ENCODE results near the gene CUL5. TPM values are rescaled to one million over a fixed set of nuclear protein-coding genes. Genes with fewer than 3 reads are reported as not detected.

Gene CUL5
- total and polyA plus RNA-seq, 2 of the 8 experiments (the other 6 are each of a cell fraction or from before 2014, with no cell fraction given): 4.9 to 31.8 TPM

DNA sequence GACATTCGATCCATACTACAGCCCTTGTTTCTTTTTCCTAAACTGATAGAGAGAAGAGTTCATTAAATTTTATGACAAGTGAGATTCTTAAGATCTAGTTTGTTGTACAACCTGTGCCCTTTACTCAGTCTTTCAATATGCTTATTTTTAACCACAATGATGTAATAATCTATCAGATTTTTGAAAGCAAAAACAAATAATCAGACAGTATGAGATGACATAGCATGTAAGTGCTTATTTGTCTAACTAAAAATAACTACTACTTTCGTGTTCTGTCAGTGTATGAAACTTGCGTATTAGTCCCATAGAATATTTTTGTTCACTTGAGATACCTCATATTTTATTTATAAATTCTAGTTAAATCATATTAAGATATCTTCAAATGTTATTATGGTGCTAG, 47.2 kb upstream of the CUL5 start:
- H2BK5ac ChIP-seq (ENCODE audit: low read depth, low read length): no peak overlapping the region
- H3K27me3 ChIP-seq (replicated peaks in 1 of 4; ENCODE audit: control insufficient read depth in 3 of 4, extremely low read depth in 1 of 4, insufficient read depth in 3 of 4, low read length in 3 of 4): peaks cover 0 to 1% (median 0%) of the 10 kb centered on the region in 4 experiments; a peak in 1 of 7 replicates
- no peak overlapping the region for H3K4ac ChIP-seq (replicated peaks; ENCODE audit: insufficient read length, low read depth, low read length)
- no peak overlapping the region for H3K23ac ChIP-seq (ENCODE audit: insufficient read length)
- H4K91ac ChIP-seq (replicated peaks; ENCODE audit: insufficient read length, low read length): no peak overlapping the region
- H3K14ac ChIP-seq (ENCODE audit: insufficient read length): no peak overlapping the region
- no peaks in the 10 kb centered on the region for H3K79me1 ChIP-seq (ENCODE audit: low read depth, low read length)
- WGBS, 2 experiments (ENCODE audit: extremely low coverage in 1 of 2, insufficient coverage in 1 of 2, insufficient read length in 1 of 2, insufficient replicate concordance in 2 of 2, low coverage in 1 of 2, low lambda C conversion rate in 2 of 2, missing lambda C conversion rate in 1 of 2): 93% methylated on average over 3 of the region's 3 CpGs; no CpG with 5 or more reads in 1 of the 2 experiments
- H4K20me1 ChIP-seq (replicated peaks in 1 of 2; ENCODE audit: control insufficient read depth in 1 of 2, insufficient read depth in 2 of 2, low read length in 2 of 2): no peaks in the 10 kb centered on the region
- H2BK120ac ChIP-seq (replicated peaks; ENCODE audit: low read depth, low read length): no peak overlapping the region
- H2AK5ac ChIP-seq (ENCODE audit: low read depth, low read length): no peak overlapping the region
- H3K36me3 ChIP-seq (ENCODE audit: control insufficient read depth in 2 of 4, insufficient read depth in 4 of 4, low read length in 3 of 4): peaks cover 0 to 11% (median 2%) of the 10 kb centered on the region in 4 experiments; a peak in 3 of 8 replicates
- no peak overlapping the region for H3K4me2 ChIP-seq (ENCODE audit: insufficient read depth in 1 of 2, low read depth in 2 of 2, low read length in 2 of 2)
- no peak overlapping the region for H3K9ac ChIP-seq (replicated peaks in 1 of 4; ENCODE audit: extremely low read depth in 1 of 4, low read depth in 3 of 4, low read length in 3 of 4)
- DNase-seq (ENCODE audit: low read depth in 1 of 2, low spot score in 2 of 2) (no peak), FAIRE-seq (no peak)
- H2BK20ac ChIP-seq (ENCODE audit: low read length): no peak overlapping the region
- no peaks in the 10 kb centered on the region for H3K4me1 ChIP-seq (replicated peaks in 1 of 4; ENCODE audit: control insufficient read depth in 3 of 4, insufficient read depth in 4 of 4, low read length in 3 of 4)
- POLR2A ChIA-PET (ENCODE audit: partially characterized antibody): no interaction called here
- H3K79me2 ChIP-seq (ENCODE audit: control insufficient read depth in 1 of 2, insufficient read depth in 2 of 2, low read length in 2 of 2): no peaks in the 10 kb centered on the region
- no peak overlapping the region for H3K27ac ChIP-seq (ENCODE audit: low read depth, low read length)
- CTCF ChIA-PET (ENCODE audit: partially characterized antibody): no interaction called here
- no peak overlapping the region for H2BK15ac ChIP-seq (ENCODE audit: low read length)
- H2BK12ac ChIP-seq (ENCODE audit: low read depth, low read length): no peak overlapping the region
- H4K5ac ChIP-seq (ENCODE audit: insufficient read length, low read depth, low read length): no peak overlapping the region
- H3K9me3 ChIP-seq (ENCODE audit: insufficient read depth in 2 of 2, low read depth in 1 of 2, low read length in 1 of 2): no peaks in the 10 kb centered on the region
- H2AFZ ChIP-seq (ENCODE audit: low read length): no peak overlapping the region
- H3K23me2 ChIP-seq (ENCODE audit: low read depth, low read length): no peaks in the 10 kb centered on the region
- H3K56ac ChIP-seq (replicated peaks; ENCODE audit: insufficient read length, low read depth, low read length): no peak overlapping the region
- H3K18ac ChIP-seq (ENCODE audit: extremely low read depth, low read length): no peak overlapping the region
- H4K8ac ChIP-seq (ENCODE audit: extremely low read depth, insufficient read depth, low read length): no peak overlapping the region
- no peak overlapping the region for H3K4me3 ChIP-seq (ENCODE audit: extremely low read depth in 1 of 4, insufficient read depth in 2 of 4, low read depth in 3 of 4, low read length in 4 of 4)
- TF ChIP-seq PHF8 (conservative IDR thresholded peaks at IDR 0.05; ENCODE audit: low read depth, low read length) (no peak), POLR2A (IDR thresholded peaks at IDR 0.05; ENCODE audit: control extremely low read depth in 1 of 2, low read depth in 2 of 2, low read length in 2 of 2) (no peak), NRF1 (IDR thresholded peaks at IDR 0.05; ENCODE audit: low read depth, low read length) (no peak), EZH2 (IDR thresholded peaks at IDR 0.05; ENCODE audit: low read depth, low read length, severe bottlenecking) (no peak), SIN3A (conservative IDR thresholded peaks at IDR 0.05 in 1 of 2, IDR thresholded peaks at IDR 0.05 in 1 of 2; ENCODE audit: low read depth in 1 of 2, low read length in 2 of 2) (no peak), CREB1 (IDR thresholded peaks at IDR 0.05) (no peak), E2F6 (IDR thresholded peaks at IDR 0.05) (no peak), TEAD4 (IDR thresholded peaks at IDR 0.05; ENCODE audit: low read depth, low read length) (no peak), SIRT6 (IDR thresholded peaks at IDR 0.05; ENCODE audit: low read length) (no peak), SAP30 (IDR thresholded peaks at IDR 0.05; ENCODE audit: insufficient read depth, insufficient replicate concordance, low read length) (no peak), SUZ12 (IDR thresholded peaks at IDR 0.05; ENCODE audit: low read length) (no peak), HDAC2 (IDR thresholded peaks at IDR 0.05; ENCODE audit: borderline replicate concordance in 1 of 2, low read depth in 2 of 2, low read length in 2 of 2) (no peak), YY1 (IDR thresholded peaks at IDR 0.05; ENCODE audit: low read depth, low read length) (no peak), CBX5 (IDR thresholded peaks at IDR 0.05; ENCODE audit: low read depth, low read length) (no peak), BRCA1 (IDR thresholded peaks at IDR 0.05; ENCODE audit: low read depth, low read length) (no peak)
